ENCODE results near the gene GREB1.
"Not testable (repeated sequence)": the region's sequence is repeated elsewhere in the genome, so short reads cannot be mapped to it uniquely, and the experiment has no call there.

GREB1 gene

GRCh38 chr2:11644293-11644692 lies 110.4 kb downstream of the GREB1 start:
- no peak for DNase-seq

- DNase-seq: no peak
Measured at GRCh38 chr2:11646530-11646929, 112.7 kb downstream of the GREB1 start.

- DNase-seq: peak; percentile 81
Measured at GRCh38 chr2:11647834-11648600, 114.2 kb downstream of the GREB1 start.

- DNase-seq: no peak
Measured at GRCh38 chr2:11649093-11649492, 115.2 kb downstream of the GREB1 start.

GRCh38 chr2:11651856-11652548 lies 118.2 kb downstream of the GREB1 start:
- no peak for DNase-seq

- no peak for DNase-seq
Measured at GRCh38 chr2:11652553-11652952, 118.7 kb downstream of the GREB1 start.

- no peak for DNase-seq
Measured at GRCh38 chr2:11655495-11655894, 121.7 kb downstream of the GREB1 start.

- DNase-seq: no peak
Measured at GRCh38 chr2:11656252-11656651, 122.4 kb downstream of the GREB1 start.

GRCh38 chr2:11656671-11657101 lies 122.8 kb downstream of the GREB1 start:
- DNase-seq: no peak

- DNase-seq: no peak
Measured at GRCh38 chr2:11657195-11657594, 123.3 kb downstream of the GREB1 start.

GRCh38 chr2:11657646-11658045 lies 123.8 kb downstream of the GREB1 start:
- DNase-seq: no peak

GRCh38 chr2:11658208-11659114 lies 124.6 kb downstream of the GREB1 start:
- no peak for DNase-seq

- DNase-seq: no peak
Measured at GRCh38 chr2:11659115-11659475, 125.2 kb downstream of the GREB1 start.

GRCh38 chr2:11659851-11660250 lies 126.0 kb downstream of the GREB1 start:
- DNase-seq: no peak

- not testable (repeated sequence) for DNase-seq
Measured at GRCh38 chr2:11660396-11660795, 126.6 kb downstream of the GREB1 start.

GRCh38 chr2:11661891-11662435 lies 128.1 kb downstream of the GREB1 start:
- no peak for DNase-seq

GRCh38 chr2:11662882-11663281 lies 129.0 kb downstream of the GREB1 start:
- DNase-seq: no peak

GRCh38 chr2:11663427-11663826 lies 129.6 kb downstream of the GREB1 start:
- DNase-seq: no peak

- DNase-seq: no peak
Measured at GRCh38 chr2:11665028-11665427, 131.2 kb downstream of the GREB1 start.

- no peak for DNase-seq
Measured at GRCh38 chr2:11665510-11666362, 131.9 kb downstream of the GREB1 start.

- no peak for DNase-seq
Measured at GRCh38 chr2:11667194-11667593, 133.3 kb downstream of the GREB1 start.

Data from NCI-H226 (cell line).